ENCODE results near the gene KCNJ12. TPM values are rescaled to one million over a fixed set of nuclear protein-coding genes. Genes with fewer than 3 reads are reported as not detected.
"Not testable (repeated sequence)": the region's sequence is repeated elsewhere in the genome, so short reads cannot be mapped to it uniquely, and the experiment has no call there.

KCNJ12 gene
- total and polyA plus RNA-seq, 4 experiments from 2014 or later, result not detected

GRCh38 chr17:21346107-21346506, 30.1 kb upstream of the KCNJ12 start:
- H3K27me3 ChIP-seq (ENCODE audit: insufficient read depth, low read length); H3K4me1 Mint-ChIP-seq; H3K4me3 ChIP-seq (ENCODE audit: low read length in 2 of 2); H3K27ac ChIP-seq (ENCODE audit: low read depth, low read length); DNase-seq; H3K4me1 ChIP-seq (ENCODE audit: insufficient read depth, low read length); H3K27ac Mint-ChIP-seq; H3K4me3 Mint-ChIP-seq; POLR2A ChIA-PET (ENCODE audit: partially characterized antibody); CTCF ChIA-PET (ENCODE audit: partially characterized antibody); H3K9me3 ChIP-seq (ENCODE audit: control insufficient read depth in 1 of 2, low read length in 2 of 2); H3K36me3 ChIP-seq (ENCODE audit: insufficient read depth, low read length); intact Hi-C loops (cut with micrococcal nuclease); H3K27me3 Mint-ChIP-seq; H3K36me3 Mint-ChIP-seq; H3K9me3 Mint-ChIP-seq: not testable (repeated sequence)

GRCh38 chr17:21346651-21347250, 29.4 kb upstream of the KCNJ12 start:
- H3K4me1 Mint-ChIP-seq, H3K4me3 Mint-ChIP-seq, DNase-seq: not testable (repeated sequence)

GRCh38 chr17:21347660-21348059, 28.5 kb upstream of the KCNJ12 start:
- CTCF ChIA-PET (ENCODE audit: partially characterized antibody); H3K36me3 Mint-ChIP-seq; H3K4me1 Mint-ChIP-seq; H3K27me3 Mint-ChIP-seq; POLR2A ChIA-PET (ENCODE audit: partially characterized antibody); H3K4me3 ChIP-seq (ENCODE audit: low read length in 2 of 2); DNase-seq; H3K27ac ChIP-seq (ENCODE audit: low read depth, low read length); H3K4me1 ChIP-seq (ENCODE audit: insufficient read depth, low read length); H3K36me3 ChIP-seq (ENCODE audit: insufficient read depth, low read length); H3K27me3 ChIP-seq (ENCODE audit: insufficient read depth, low read length); H3K9me3 ChIP-seq (ENCODE audit: control insufficient read depth in 1 of 2, low read length in 2 of 2); H3K4me3 Mint-ChIP-seq; intact Hi-C loops (cut with micrococcal nuclease); H3K9me3 Mint-ChIP-seq; H3K27ac Mint-ChIP-seq: not testable (repeated sequence)

More at GRCh38 chr17:21346651-21347250, 29.4 kb upstream of the KCNJ12 start:
- H3K36me3 Mint-ChIP-seq; H3K36me3 ChIP-seq (ENCODE audit: insufficient read depth, low read length); POLR2A ChIA-PET (ENCODE audit: partially characterized antibody); H3K27ac ChIP-seq (ENCODE audit: low read depth, low read length); H3K27me3 ChIP-seq (ENCODE audit: insufficient read depth, low read length); H3K4me1 ChIP-seq (ENCODE audit: insufficient read depth, low read length); H3K27me3 Mint-ChIP-seq; CTCF ChIA-PET (ENCODE audit: partially characterized antibody); H3K9me3 Mint-ChIP-seq; H3K4me3 ChIP-seq (ENCODE audit: low read length in 2 of 2); H3K9me3 ChIP-seq (ENCODE audit: control insufficient read depth in 1 of 2, low read length in 2 of 2); intact Hi-C loops (cut with micrococcal nuclease); H3K27ac Mint-ChIP-seq: not testable (repeated sequence)

- H3K27me3 ChIP-seq (ENCODE audit: insufficient read depth, low read length); POLR2A ChIA-PET (ENCODE audit: partially characterized antibody); H3K36me3 ChIP-seq (ENCODE audit: insufficient read depth, low read length); intact Hi-C loops (cut with micrococcal nuclease); H3K4me1 Mint-ChIP-seq; H3K4me1 ChIP-seq (ENCODE audit: insufficient read depth, low read length); DNase-seq; H3K27me3 Mint-ChIP-seq; H3K27ac Mint-ChIP-seq; H3K4me3 Mint-ChIP-seq; H3K9me3 Mint-ChIP-seq; H3K36me3 Mint-ChIP-seq; H3K9me3 ChIP-seq (ENCODE audit: control insufficient read depth in 1 of 2, low read length in 2 of 2); CTCF ChIA-PET (ENCODE audit: partially characterized antibody); H3K4me3 ChIP-seq (ENCODE audit: low read length in 2 of 2); H3K27ac ChIP-seq (ENCODE audit: low read depth, low read length): not testable (repeated sequence)
Measured at GRCh38 chr17:21348081-21348925, 27.9 kb upstream of the KCNJ12 start.

GRCh38 chr17:21348926-21349261, 27.3 kb upstream of the KCNJ12 start:
- intact Hi-C loops (cut with micrococcal nuclease); H3K9me3 ChIP-seq (ENCODE audit: control insufficient read depth in 1 of 2, low read length in 2 of 2); POLR2A ChIA-PET (ENCODE audit: partially characterized antibody); H3K4me3 Mint-ChIP-seq; H3K27ac ChIP-seq (ENCODE audit: low read depth, low read length); H3K36me3 ChIP-seq (ENCODE audit: insufficient read depth, low read length); CTCF ChIA-PET (ENCODE audit: partially characterized antibody); H3K36me3 Mint-ChIP-seq; H3K4me3 ChIP-seq (ENCODE audit: low read length in 2 of 2); H3K27me3 Mint-ChIP-seq; H3K27ac Mint-ChIP-seq; H3K4me1 ChIP-seq (ENCODE audit: insufficient read depth, low read length); H3K4me1 Mint-ChIP-seq; H3K27me3 ChIP-seq (ENCODE audit: insufficient read depth, low read length); DNase-seq; H3K9me3 Mint-ChIP-seq: not testable (repeated sequence)

GRCh38 chr17:21349358-21350050, 26.7 kb upstream of the KCNJ12 start:
- H3K36me3 Mint-ChIP-seq; H3K4me3 Mint-ChIP-seq; intact Hi-C loops (cut with micrococcal nuclease); H3K9me3 ChIP-seq (ENCODE audit: control insufficient read depth in 1 of 2, low read length in 2 of 2); H3K4me1 ChIP-seq (ENCODE audit: insufficient read depth, low read length); H3K4me1 Mint-ChIP-seq; H3K36me3 ChIP-seq (ENCODE audit: insufficient read depth, low read length); CTCF ChIA-PET (ENCODE audit: partially characterized antibody); H3K27ac ChIP-seq (ENCODE audit: low read depth, low read length); POLR2A ChIA-PET (ENCODE audit: partially characterized antibody); H3K4me3 ChIP-seq (ENCODE audit: low read length in 2 of 2); H3K9me3 Mint-ChIP-seq; H3K27me3 Mint-ChIP-seq; H3K27me3 ChIP-seq (ENCODE audit: insufficient read depth, low read length); DNase-seq: not testable (repeated sequence)
- H3K27ac Mint-ChIP-seq, result peak overlapping the region in 1 of 7 donors; percentile 60

GRCh38 chr17:21350495-21350894, 25.7 kb upstream of the KCNJ12 start:
- POLR2A ChIA-PET (ENCODE audit: partially characterized antibody); CTCF ChIA-PET (ENCODE audit: partially characterized antibody); H3K4me1 Mint-ChIP-seq; H3K27me3 ChIP-seq (ENCODE audit: insufficient read depth, low read length); DNase-seq; H3K4me3 ChIP-seq (ENCODE audit: low read length in 2 of 2); intact Hi-C loops (cut with micrococcal nuclease); H3K36me3 ChIP-seq (ENCODE audit: insufficient read depth, low read length); H3K4me1 ChIP-seq (ENCODE audit: insufficient read depth, low read length); H3K36me3 Mint-ChIP-seq; H3K9me3 ChIP-seq (ENCODE audit: control insufficient read depth in 1 of 2, low read length in 2 of 2); H3K9me3 Mint-ChIP-seq; H3K4me3 Mint-ChIP-seq; H3K27ac ChIP-seq (ENCODE audit: low read depth, low read length); H3K27me3 Mint-ChIP-seq; H3K27ac Mint-ChIP-seq: not testable (repeated sequence)

Measured in CD4-positive, alpha-beta memory T cell (primary cell).